KMS-11 (cell line): Measurements from ENCODE around the gene DENND1A.
"Not testable (repeated sequence)": the region's sequence is repeated elsewhere in the genome, so short reads cannot be mapped to it uniquely, and the experiment has no call there.

ENCODE experiments used
- H2AFZ ChIP-seq: fragments of 200-600 bp; sonication (generic); 2 replicates; pipeline ENCODE4 v1.6.1; 2016; ENCODE audit warnings: antibody characterized with exemption, mixed run types, low read depth
- H3K27ac ChIP-seq: fragments of 200-600 bp; sonication (generic); 2 replicates; pipeline ENCODE4 v1.6.1; 2016; ENCODE audit warnings: mild to moderate bottlenecking, mixed run types
- H3K27me3 ChIP-seq: fragments of 200-600 bp; sonication (generic); 2 replicates; pipeline ENCODE4 v1.6.1; 2017; ENCODE audit warnings: mild to moderate bottlenecking, low read depth, mixed run types, moderate library complexity; ENCODE audit not compliant: insufficient read depth
- H3K36me3 ChIP-seq: fragments of 200-600 bp; sonication (generic); 2 replicates; pipeline ENCODE4 v1.6.1; 2017; ENCODE audit warnings: mild to moderate bottlenecking, mixed run types; ENCODE audit not compliant: insufficient read depth
- H3K4me1 ChIP-seq: fragments of 200-600 bp; sonication (generic); 2 replicates; pipeline ENCODE4 v1.6.1; 2016; ENCODE audit warnings: mild to moderate bottlenecking, low read depth, mixed run types; ENCODE audit not compliant: poor library complexity, severe bottlenecking
- H3K4me2 ChIP-seq: fragments of 200-600 bp; sonication (generic); 2 replicates; pipeline ENCODE4 v1.7.0; 2016; ENCODE audit warnings: mild to moderate bottlenecking, mixed run types
- H3K4me3 ChIP-seq: fragments of 200-600 bp; sonication (generic); IDR thresholded peaks from 2 replicates; pipeline ENCODE4 v1.6.1; 2017; ENCODE audit warnings: low read depth, low read length, mixed read lengths; ENCODE audit not compliant: insufficient read depth
- H3K79me2 ChIP-seq: fragments of 200-600 bp; sonication (generic); 2 replicates; pipeline ENCODE4 v1.6.1; 2016; ENCODE audit warnings: low read depth, mixed run types; ENCODE audit not compliant: insufficient read depth
- H3K9ac ChIP-seq: fragments of 200-600 bp; sonication (generic); 2 replicates; pipeline ENCODE4 v1.6.1; 2016; ENCODE audit warnings: mild to moderate bottlenecking, mixed run types
- H4K20me1 ChIP-seq: fragments of 200-600 bp; sonication (generic); 2 replicates; pipeline ENCODE4 v1.6.1; 2016; ENCODE audit warnings: mild to moderate bottlenecking, mixed run types; ENCODE audit not compliant: insufficient read depth
- TF ChIP-seq, protein P1 (sequence below): fragments of 200-600 bp; sonication (generic); conservative IDR thresholded peaks from 2 replicates; pipeline ENCODE4 v1.6.1; 2017; ENCODE audit warnings: low read depth, mild to moderate bottlenecking, antibody characterized with exemption, low read length, moderate library complexity, mixed read lengths

The DENND1A gene

DNA sequence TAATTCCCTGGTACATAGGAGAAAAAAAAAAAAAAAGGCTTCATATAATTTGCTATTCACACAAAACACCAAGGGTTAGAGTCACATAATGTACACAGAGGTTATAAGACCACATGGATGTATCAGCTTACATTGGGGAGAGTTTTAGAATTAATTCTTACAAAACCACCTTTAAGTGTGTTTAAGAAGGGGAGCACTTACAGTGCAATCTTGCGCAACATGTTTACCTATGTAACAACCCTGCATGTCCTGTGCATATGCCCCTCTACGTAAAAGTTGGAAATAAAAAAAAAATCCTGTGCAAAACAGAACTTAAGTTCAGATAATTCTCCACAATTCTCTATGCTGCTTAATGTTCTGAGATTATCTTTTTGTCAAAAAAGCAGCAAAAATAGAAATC lies 190.0 kb downstream of the DENND1A start:
- no peaks in the 10 kb centered on the region for H3K79me2 ChIP-seq
- TF ChIP-seq, protein P1, sequence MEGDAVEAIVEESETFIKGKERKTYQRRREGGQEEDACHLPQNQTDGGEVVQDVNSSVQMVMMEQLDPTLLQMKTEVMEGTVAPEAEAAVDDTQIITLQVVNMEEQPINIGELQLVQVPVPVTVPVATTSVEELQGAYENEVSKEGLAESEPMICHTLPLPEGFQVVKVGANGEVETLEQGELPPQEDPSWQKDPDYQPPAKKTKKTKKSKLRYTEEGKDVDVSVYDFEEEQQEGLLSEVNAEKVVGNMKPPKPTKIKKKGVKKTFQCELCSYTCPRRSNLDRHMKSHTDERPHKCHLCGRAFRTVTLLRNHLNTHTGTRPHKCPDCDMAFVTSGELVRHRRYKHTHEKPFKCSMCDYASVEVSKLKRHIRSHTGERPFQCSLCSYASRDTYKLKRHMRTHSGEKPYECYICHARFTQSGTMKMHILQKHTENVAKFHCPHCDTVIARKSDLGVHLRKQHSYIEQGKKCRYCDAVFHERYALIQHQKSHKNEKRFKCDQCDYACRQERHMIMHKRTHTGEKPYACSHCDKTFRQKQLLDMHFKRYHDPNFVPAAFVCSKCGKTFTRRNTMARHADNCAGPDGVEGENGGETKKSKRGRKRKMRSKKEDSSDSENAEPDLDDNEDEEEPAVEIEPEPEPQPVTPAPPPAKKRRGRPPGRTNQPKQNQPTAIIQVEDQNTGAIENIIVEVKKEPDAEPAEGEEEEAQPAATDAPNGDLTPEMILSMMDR, result no peak
- no peaks in the 10 kb centered on the region for H3K36me3 ChIP-seq
- H3K4me1 ChIP-seq, result peaks cover 26% of the 10 kb centered on the region
- no peak overlapping the region for H2AFZ ChIP-seq
- no peak overlapping the region for H3K9ac ChIP-seq
- no peak overlapping the region for H3K4me3 ChIP-seq
- no peak overlapping the region for H3K27ac ChIP-seq
- no peaks in the 10 kb centered on the region for H3K27me3 ChIP-seq
- no peaks in the 10 kb centered on the region for H4K20me1 ChIP-seq
- H3K4me2 ChIP-seq, result no peak overlapping the region; the same call in 1 of the 2 replicates

DNA sequence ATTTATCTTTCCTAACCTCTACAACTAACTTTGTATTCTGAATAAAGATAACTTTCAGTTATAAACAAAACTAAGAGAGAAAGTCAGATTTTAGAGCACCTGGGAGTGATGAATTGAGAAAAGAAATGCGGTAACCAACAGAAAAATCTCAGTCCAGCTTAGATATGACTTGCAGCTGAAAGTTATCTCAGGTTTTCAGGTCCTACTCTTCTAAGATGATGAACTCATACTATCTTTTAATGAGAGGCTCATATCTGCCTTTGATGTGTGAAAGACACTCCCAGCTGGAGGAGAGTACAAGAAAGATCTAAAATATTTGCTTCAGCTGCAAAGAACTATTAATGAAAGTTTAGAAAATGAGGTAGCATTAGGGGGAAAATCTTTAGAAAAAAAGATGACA lies 190.5 kb downstream of the DENND1A start:
- H3K36me3 ChIP-seq, result no peaks in the 10 kb centered on the region

DNA sequence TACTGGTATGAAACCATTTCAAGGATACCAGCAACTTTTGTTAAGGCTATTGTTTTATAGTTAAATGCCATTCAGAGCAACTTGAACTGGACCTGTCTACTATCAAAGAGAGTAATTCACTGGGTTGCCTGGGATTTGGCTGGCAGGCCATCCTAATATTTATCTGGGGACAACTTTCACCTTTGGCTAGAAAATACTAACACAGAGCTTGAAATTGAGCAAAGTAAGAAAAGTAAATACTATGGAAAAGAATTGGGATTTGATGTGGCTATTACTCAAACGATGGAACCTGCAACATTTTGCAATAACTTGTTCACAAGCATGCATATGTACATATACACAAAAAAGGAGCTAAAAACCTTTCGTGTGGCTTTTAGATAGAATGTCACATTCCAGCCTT lies 191.3 kb downstream of the DENND1A start:
- Histone ChIP-seq H2AFZ (no peak overlapping the region), H3K27me3 (no peaks in the 10 kb centered on the region), H4K20me1 (no peaks in the 10 kb centered on the region), H3K27ac (no peak overlapping the region), H3K9ac (no peak overlapping the region), H3K4me1 (peaks cover 26% of the 10 kb centered on the region), H3K4me2 (no peak overlapping the region), H3K36me3 (no peaks in the 10 kb centered on the region), H3K79me2 (no peaks in the 10 kb centered on the region), H3K4me3 (no peak overlapping the region)
- TF ChIP-seq, protein P1, result no peak

More for the DNA sequence above, 190.5 kb downstream of the DENND1A start:
- Histone ChIP-seq H4K20me1 (no peaks in the 10 kb centered on the region), H3K4me3 (no peak overlapping the region), H3K4me2 (peak overlapping the region; percentile 10; the same call in 1 of the 2 replicates), H3K4me1 (peaks cover 26% of the 10 kb centered on the region), H3K27me3 (no peaks in the 10 kb centered on the region), H2AFZ (no peak overlapping the region), H3K27ac (no peak overlapping the region), H3K79me2 (no peaks in the 10 kb centered on the region), H3K9ac (no peak overlapping the region)
- TF ChIP-seq, protein P1, result no peak

DNA sequence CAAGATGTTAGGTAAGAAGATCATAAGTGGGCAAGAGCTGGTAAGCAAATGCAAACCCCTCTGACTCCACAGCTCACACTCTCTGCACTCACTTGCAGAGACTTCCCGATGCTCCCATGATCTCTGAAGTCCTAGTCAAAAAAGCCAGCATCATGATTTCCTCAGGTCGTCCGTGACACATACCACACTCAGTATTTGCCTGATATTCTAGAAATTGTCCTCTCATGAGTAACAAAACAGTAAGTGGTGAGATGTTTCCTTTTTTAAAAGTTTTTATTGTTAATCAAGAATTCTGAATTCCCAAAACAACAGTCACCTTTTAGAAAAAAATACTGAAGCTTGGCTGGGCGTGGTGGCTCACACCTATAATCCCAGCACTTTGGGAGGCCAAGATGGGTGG lies 194.6 kb downstream of the DENND1A start:
- no peaks in the 10 kb centered on the region for H3K36me3 ChIP-seq
- TF ChIP-seq, protein P1, result no peak
- H3K4me2 ChIP-seq, result no peak overlapping the region
- H3K27me3 ChIP-seq, result no peaks in the 10 kb centered on the region
- no peak overlapping the region for H3K4me3 ChIP-seq
- H3K79me2 ChIP-seq, result no peaks in the 10 kb centered on the region
- no peak overlapping the region for H3K27ac ChIP-seq
- no peak overlapping the region for H2AFZ ChIP-seq
- no peaks in the 10 kb centered on the region for H4K20me1 ChIP-seq
- no peak overlapping the region for H3K9ac ChIP-seq
- H3K4me1 ChIP-seq, result peaks cover 18% of the 10 kb centered on the region

DNA sequence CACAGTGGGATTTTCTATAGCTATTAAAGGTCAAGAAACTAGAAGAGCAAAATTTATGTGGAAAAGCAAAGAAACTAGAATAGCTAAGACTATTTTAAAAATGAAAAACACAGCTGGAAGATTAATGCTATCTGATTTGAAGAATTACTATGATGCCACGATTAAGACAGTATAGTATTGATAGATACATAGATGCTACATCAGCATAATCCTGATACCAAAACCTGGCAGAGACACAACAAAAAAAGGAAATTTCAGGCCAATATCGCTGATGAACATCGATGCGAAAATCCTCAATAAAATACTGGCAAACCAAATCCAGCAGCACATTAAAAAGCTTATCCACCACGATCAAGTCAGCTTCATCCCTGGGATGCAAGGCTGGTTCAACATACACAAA lies 201.4 kb downstream of the DENND1A start:
- not testable (repeated sequence) for H3K36me3 ChIP-seq, H4K20me1 ChIP-seq, H3K9ac ChIP-seq, H3K4me1 ChIP-seq, H3K27me3 ChIP-seq, H2AFZ ChIP-seq, H3K4me3 ChIP-seq, H3K4me2 ChIP-seq, H3K79me2 ChIP-seq, H3K27ac ChIP-seq
